CD4-positive, alpha-beta T cell treated with Interleukin-21 for 1 hour (primary cell): ENCODE measurements around the gene PARP15.

Experiments used
- DNase-seq: peaks from one replicate; pipeline ENCODE4 v3.0.0-alpha.2; 2020

Gene PARP15

DNA sequence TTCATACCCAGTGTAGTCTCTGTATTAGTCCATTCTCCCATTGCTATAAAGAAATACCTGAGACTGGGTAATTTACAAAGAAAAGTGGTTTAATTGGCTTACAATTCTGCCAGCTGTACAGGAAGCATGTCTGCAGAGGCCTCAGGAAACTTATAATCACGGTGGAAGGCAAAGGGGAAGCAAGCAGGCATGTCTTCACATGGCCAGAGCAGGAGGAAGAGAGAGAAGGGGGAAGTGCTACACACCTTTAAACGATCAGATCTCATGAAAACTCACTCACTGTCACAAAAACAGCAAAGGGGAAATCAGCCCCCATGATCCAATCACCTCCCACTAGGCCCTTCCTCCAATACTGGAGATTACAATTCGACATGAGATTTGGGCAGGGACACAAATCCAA is 96.9 kb downstream of the PARP15 start:
- DNase-seq = no peak

DNA sequence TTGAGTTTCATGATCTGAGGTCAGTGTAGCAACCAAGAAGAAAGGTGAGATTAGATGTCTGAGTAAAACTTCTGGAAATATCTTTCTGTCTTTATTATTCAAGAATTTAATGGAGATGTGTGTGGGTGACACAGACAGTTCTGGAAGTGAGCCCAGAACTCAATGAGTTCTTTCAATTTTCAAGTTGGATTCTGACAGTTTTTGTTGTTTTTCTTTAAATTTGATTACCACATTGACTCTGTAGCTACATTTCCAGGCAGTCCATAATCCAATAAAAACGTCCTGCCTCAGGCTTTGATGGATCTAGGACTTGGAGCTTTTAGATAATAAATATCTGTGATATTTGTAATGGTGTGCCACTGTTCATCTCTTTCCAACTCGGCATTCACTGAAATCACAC is 99.3 kb downstream of the PARP15 start:
- DNase-seq = no peak

DNA sequence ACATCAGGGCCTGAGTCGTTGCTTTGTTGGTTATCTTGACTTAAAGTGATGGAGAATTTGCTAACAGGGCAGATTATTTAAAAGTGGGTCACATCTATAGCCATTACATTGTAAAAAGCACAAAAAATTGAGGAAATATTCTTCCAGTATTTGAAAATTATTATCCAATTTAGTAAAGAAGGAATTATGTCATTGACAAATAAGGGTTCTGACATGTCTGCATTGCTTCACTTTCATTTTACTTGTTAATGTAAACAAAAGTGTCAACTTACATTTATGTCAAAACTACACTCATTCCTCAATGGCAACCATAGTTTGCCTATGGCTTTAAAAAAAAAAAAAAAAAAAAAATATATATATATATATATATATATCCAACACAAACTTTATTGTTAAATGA is 99.8 kb downstream of the PARP15 start:
- no peak for DNase-seq

DNA sequence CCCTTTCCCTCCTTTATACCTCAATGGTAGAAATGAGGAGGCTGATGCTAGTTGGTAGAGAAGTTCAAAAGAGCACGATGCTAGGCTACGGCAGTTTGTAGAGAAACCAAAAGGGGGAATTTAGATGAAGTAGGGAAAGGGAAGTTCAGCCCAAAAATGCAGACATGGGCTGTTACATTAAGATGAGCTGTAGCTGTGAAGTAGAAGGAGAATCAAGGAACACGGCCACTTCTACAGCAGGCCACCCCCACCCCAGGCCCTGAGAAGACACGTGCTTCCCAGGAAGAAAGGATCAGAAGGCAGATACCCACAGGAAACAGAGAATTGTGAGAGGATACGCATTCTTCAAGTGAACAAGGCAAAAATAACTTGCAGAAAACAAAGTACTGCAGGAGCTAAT is 101.1 kb downstream of the PARP15 start:
- DNase-seq = no peak

DNA sequence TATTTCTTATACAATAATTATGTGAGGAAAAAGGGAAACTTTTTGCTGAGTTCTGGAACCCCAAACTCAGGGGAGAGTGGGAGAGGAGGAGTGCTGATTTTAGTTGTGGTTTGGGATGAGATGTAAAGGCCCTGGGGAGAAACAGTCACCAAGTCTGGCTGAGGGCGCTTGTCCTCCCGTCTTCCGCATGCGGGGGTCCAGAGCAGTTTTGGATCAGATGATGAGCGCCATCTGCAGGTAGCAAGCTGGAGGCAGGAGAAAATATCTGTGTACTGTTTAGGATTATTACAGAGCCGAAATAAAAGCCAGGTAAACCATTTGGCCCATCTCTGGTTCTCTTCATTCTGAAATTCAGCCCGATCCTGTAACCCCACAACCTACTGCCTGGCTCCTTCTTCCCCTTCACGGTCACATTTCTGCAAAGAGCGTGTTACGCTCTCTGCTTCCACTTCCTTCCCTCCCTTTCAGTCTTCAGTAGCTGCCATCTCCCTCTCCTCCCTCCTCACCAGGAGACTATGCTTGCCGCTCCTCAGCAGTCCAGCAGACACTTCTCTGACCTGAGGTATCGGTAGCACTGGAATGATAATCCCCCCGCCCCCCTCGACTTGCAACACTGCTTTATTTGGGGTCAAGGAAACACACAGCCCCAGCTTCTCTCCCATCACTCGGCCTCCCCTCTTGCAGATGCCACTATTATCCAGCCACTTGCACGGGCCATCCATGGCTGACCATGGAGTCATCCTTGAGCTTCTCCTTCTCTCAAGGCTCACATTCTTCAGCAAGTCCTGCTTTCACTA is 101.8 kb downstream of the PARP15 start:
- peak; percentile 88 for DNase-seq

DNA sequence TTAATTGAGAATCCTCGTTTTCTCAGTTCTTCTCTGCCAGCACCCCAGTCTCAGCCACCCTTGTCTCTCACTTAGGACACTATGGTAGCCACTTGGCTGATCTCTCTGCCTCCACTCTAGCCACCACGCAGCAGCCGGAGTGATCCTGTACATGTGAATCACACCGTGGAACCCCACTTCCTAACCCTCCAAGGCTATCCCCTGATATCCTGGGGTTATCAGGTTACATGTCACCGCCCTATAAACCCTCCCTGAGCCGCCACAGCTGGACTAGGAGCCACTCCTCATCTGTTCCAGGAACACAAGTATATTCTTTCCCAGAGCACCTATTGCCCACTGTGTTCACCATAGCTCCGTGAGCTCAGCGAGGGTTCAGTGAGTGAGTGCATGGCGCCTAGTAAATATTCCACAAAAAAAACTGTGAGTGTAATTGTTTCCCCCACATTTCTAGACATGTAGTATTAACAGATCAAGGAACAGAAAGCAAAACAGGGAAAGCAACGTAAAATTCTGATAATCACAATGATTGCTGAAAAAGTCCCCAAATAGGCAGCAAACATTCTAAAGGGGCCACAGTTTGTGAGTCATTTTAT is 102.5 kb downstream of the PARP15 start:
- DNase-seq = peak; percentile 16

DNA sequence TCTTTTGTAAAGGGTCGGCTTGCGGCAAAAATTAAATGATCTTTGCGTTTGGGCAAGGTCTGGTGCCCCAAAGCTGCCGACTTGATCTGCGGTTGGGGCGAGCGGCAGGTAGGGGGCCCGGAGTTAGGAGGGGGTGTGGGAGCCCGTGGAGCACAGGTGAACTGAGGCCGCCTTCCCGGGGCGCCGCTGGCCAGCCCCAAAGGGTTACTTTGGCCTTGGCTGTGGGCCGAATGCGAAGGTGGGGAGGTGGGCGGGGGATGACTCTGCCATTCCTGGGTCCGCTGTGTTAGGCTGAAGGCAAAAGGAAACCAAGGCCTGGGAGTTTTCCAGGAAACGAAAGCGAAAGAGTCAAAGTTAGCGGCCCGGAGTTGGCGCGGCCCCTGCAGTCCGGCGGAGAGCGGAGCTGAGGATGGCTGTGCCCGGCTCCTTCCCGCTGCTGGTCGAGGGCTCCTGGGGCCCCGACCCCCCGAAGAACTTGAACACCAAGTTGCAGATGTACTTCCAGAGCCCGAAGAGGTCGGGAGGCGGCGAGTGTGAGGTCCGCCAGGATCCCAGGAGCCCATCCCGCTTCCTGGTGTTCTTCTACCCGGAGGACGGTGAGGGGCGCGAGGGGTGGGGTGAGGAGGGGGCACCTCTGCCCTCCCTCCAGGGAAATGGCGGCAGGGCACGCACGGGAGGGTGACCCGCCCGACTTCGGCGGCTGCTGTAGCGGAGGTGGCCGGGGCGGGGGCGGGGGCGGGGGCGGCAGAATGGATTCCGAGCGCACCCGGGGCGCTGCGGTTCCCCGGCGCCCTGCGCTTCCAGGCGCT is 103.2 kb downstream of the PARP15 start, which contains the start of gene PARP14:
Gene PARP14, plus strand, starts transcription at position 365 of the 809 bp plus-strand sequence. Its CDS starts 45 bp downstream, at position 410.
- peak; percentile 81 for DNase-seq

DNA sequence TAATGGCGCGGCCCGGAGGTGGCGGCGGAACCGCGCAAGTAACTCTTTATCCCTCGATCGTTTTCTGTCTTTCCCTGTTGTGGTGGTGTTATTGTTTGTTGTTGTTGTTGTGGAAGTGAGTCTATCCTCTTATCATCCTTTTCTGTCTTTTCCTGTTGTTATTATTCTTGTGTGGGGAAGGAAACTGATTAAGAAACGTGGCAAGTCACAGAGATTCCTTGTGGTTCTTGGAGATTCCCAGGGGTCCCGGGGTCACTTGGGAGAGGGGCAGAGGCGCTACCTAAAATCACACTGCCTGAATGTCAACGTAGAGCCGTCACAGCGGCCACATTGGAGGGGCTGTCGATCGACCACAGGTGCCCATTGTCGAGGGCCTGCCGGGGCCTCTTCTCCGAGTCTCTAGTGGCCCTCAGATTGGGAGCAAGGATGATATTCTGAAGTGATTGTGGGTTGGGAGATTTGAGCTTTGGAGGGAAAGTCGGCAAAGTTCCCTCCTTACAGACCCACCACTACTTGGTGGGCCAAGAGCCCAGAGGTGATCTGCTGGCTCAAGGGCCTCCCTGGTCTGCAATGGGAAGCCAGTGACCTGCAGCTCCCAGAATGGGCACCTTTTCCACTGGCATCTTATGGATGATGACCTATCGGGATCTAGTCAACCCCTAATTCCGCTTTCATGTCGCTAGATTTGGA is 104.0 kb downstream of the PARP15 start:
- no peak for DNase-seq

DNA sequence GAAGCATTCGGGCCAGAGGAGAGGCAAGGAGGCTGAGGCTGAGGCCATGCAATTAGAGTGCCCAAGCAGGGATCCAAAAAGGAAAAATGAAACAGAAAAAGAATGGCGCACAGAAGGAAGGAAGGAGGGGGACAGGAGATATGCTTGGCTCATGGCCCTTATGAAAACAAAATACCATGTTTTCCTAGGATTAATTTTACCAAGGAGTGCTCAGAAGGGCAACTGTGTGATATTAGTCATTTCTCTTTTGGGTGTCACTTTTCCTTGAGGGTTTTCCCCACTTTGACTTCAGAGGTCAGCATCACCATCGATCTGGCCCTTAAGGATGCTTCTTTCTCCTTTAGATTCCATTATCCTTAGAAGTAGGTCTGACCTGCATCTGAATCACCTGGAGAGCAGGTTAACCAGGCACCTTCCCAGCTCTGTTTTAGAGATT is 104.5 kb downstream of the PARP15 start:
- no peak for DNase-seq

DNA sequence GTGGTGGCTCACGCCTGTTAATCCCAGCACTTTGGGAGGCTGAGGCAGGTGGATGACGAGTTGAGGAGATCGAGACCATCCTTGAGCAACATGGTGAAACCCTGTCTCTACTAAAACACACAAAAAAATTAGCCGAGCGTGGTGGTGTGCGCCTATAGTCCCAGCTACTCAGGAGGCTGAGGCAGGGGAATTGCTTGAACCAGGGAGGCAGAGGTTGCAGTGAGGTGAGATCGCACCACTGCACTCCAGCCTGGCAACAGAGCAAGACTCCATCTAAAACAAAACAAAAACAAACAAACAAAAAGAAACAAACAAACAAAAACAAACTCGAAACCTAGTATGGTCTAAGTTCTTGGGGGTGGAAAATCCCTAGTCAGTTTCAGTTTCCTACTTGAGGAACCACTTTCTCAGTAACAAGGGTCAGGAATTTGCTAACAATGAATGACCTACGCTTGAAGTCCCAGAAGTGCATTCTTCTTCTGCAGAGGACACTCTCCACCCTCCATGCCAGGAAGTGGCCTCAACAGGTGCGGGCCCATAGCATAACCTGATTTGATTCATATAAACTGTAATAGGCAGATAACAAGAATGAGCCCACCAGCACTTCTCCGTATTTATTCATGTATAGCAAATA is 105.4 kb downstream of the PARP15 start:
- DNase-seq = peak; percentile 23

DNA sequence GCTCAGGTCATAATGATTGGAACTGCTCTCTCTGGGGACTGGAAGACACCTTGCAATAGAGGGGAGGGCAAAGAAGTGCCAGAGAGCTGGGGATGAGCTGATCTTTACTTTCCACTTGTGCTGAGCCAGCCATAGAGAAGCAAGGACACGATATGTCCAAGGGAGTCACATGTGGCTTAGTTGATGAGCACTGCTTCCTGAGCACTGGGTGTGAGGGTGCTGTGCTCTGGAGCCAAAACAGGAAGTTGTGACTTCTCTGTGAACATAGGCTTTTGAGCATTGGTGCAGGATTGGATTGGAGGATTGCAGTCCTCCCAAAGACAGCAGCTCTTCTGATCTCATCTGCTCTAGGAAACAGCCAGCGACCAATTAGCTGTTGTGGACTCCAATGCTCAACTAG is 109.8 kb downstream of the PARP15 start:
- no peak for DNase-seq
